OCI-LY1 (cell line): ENCODE results near the gene ITGB1BP2.

Experiments
- H2AFZ ChIP-seq: fragments of 200-600 bp; sonication (generic), shearing (Covaris generic); 2 replicates; pipeline ENCODE4 v1.6.0; 2014; ENCODE audit warnings: antibody characterized with exemption, mild to moderate bottlenecking, low read length
- H3F3A ChIP-seq: fragments of 200-600 bp; sonication (generic), shearing (Covaris generic); 2 replicates; pipeline ENCODE4 v1.6.0; 2014; ENCODE audit warnings: mild to moderate bottlenecking, antibody characterized with exemption, low read length, moderate library complexity; ENCODE audit not compliant: insufficient read depth
- H3K27ac ChIP-seq: fragments of 200-600 bp; sonication (generic); 2 replicates; pipeline ENCODE4 v1.5.1; 2014; ENCODE audit warnings: low read length, mixed run types, mild to moderate bottlenecking, low read depth; ENCODE audit not compliant: poor library complexity, severe bottlenecking
- H3K27me3 ChIP-seq: fragments of 200-600 bp; sonication (generic); 2 replicates; pipeline ENCODE4 v1.6.0; 2014; ENCODE audit warnings: antibody characterized with exemption, mild to moderate bottlenecking, low read length, moderate library complexity; ENCODE audit not compliant: insufficient read depth
- H3K36me3 ChIP-seq: fragments of 200-600 bp; sonication (generic); 2 replicates; pipeline ENCODE4 v1.6.1; 2014; ENCODE audit warnings: mild to moderate bottlenecking, antibody characterized with exemption, low read length, moderate library complexity, mixed read lengths; ENCODE audit not compliant: insufficient read depth
- H3K4me1 ChIP-seq: fragments of 200-600 bp; sonication (generic); 2 replicates; pipeline ENCODE4 v1.5.1; 2014; ENCODE audit warnings: mild to moderate bottlenecking, low read length, moderate library complexity; ENCODE audit not compliant: insufficient read depth, severe bottlenecking
- H3K4me2 ChIP-seq: fragments of 200-600 bp; sonication (generic), shearing (Covaris generic); 2 replicates; pipeline ENCODE4 v1.6.1; 2014; ENCODE audit warnings: low read length
- H3K4me3 ChIP-seq: fragments of 200-600 bp; sonication (generic); 2 replicates; pipeline ENCODE4 v1.5.1; 2014; ENCODE audit warnings: low read length, low read depth, mild to moderate bottlenecking, mixed read lengths; ENCODE audit not compliant: poor library complexity, severe bottlenecking
- H3K79me2 ChIP-seq: fragments of 200-600 bp; shearing (Covaris generic); 2 replicates; pipeline ENCODE4 v1.6.1; 2016; ENCODE audit warnings: mixed run types, low read length, mixed read lengths; ENCODE audit not compliant: insufficient read depth
- H3K9ac ChIP-seq: fragments of 200-600 bp; sonication (generic), shearing (Covaris generic); 2 replicates; pipeline ENCODE4 v1.6.1; 2014; ENCODE audit warnings: mild to moderate bottlenecking, low read length, mixed read lengths
- H3K9me2 ChIP-seq: fragments of 200-600 bp; sonication (generic), shearing (Covaris generic); 2 replicates; pipeline ENCODE4 v1.6.1; 2014; ENCODE audit warnings: low read depth, mild to moderate bottlenecking, low read length, mixed read lengths
- H3K9me3 ChIP-seq: fragments of 200-600 bp; shearing (Covaris generic); 2 replicates; pipeline ENCODE4 v1.6.1; 2014; ENCODE audit warnings: low read length, mixed read lengths
- H4K20me1 ChIP-seq: fragments of 200-600 bp; sonication (generic), shearing (Covaris generic); 2 replicates; pipeline ENCODE4 v1.6.0; 2016; ENCODE audit warnings: mild to moderate bottlenecking, low read length; ENCODE audit not compliant: insufficient read depth
- EZH2 ChIP-seq: fragments of 200-600 bp; sonication (generic), shearing (Covaris generic); IDR thresholded peaks from 2 replicates; pipeline ENCODE4 v1.8.0; 2017; ENCODE audit warnings: borderline replicate concordance, mixed run types, mild to moderate bottlenecking, antibody characterized with exemption, low read length, moderate library complexity, mixed read lengths
- TF ChIP-seq, protein P1 (sequence below): fragments of 200-600 bp; sonication (generic), shearing (Covaris generic); IDR thresholded peaks from 2 replicates; pipeline ENCODE4 v1.5.1; 2017; ENCODE audit warnings: mild to moderate bottlenecking, antibody characterized with exemption, low read length, moderate library complexity, mixed read lengths

ITGB1BP2 gene

DNA sequence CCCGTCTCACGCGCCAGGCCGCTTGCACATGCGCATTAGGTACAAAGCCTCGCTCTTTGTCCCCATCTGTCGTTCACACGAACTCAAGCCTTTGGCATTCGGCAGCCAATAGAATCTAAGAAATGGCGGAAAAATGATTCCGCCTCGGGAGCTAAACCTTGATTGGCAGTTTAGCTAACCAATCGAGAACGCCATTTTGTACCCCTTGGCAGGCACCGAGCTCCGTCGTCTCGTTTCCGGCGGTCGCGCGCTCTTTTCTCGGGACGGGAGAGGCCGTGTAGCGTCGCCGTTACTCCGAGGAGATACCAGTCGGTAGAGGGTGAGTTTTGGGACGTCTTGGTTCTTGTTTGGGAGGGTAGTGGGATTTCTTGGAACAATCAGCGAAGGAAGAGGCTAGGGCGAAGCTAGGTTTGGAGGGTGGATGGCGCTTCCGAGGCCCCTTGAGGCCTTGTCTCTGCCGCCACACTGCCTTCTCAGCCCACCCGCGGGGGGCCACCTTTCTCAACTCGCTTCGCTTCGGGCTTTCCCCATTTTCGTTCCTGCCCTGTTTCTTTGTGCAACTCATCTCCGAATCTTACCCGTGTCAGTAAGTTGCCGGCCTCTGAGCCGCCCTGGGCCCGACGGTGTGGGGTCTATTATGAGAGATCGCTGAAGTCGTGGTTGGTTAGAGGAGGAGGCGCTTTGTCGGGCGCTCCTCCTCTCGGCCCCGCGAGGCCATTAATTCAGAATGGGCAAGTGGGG is 18.0 kb upstream of the ITGB1BP2 start, which contains the start of gene NONO:
Gene NONO (plus strand): TSS at position 233 of the 741 bp plus-strand sequence. CDS start 7,003 bp downstream, outside the sequence.
- peak within 1 kb of the TSS; percentile 89 for H3K27ac ChIP-seq
- peak within 1 kb of the TSS; percentile 37; the same call in 1 of the 2 replicates for H2AFZ ChIP-seq
- peak within 1 kb of the TSS; percentile 100 for H3K9ac ChIP-seq
- H3K9me3 ChIP-seq = no peaks in the 10 kb centered on the region
- peak within 1 kb of the TSS; percentile 94 for H3K4me3 ChIP-seq
- H3K9me2 ChIP-seq = no peaks in the 10 kb centered on the region
- no peaks in the 10 kb centered on the region for H3K27me3 ChIP-seq
- H4K20me1 ChIP-seq = no peaks in the 10 kb centered on the region
- peaks cover 48% of the 10 kb centered on the region for H3K79me2 ChIP-seq
- H3K4me1 ChIP-seq = peaks cover 33% of the 10 kb centered on the region
- H3F3A ChIP-seq = no peaks in the 10 kb centered on the region
- peaks cover 33% of the 10 kb centered on the region for H3K36me3 ChIP-seq
- TF ChIP-seq, protein P1, sequence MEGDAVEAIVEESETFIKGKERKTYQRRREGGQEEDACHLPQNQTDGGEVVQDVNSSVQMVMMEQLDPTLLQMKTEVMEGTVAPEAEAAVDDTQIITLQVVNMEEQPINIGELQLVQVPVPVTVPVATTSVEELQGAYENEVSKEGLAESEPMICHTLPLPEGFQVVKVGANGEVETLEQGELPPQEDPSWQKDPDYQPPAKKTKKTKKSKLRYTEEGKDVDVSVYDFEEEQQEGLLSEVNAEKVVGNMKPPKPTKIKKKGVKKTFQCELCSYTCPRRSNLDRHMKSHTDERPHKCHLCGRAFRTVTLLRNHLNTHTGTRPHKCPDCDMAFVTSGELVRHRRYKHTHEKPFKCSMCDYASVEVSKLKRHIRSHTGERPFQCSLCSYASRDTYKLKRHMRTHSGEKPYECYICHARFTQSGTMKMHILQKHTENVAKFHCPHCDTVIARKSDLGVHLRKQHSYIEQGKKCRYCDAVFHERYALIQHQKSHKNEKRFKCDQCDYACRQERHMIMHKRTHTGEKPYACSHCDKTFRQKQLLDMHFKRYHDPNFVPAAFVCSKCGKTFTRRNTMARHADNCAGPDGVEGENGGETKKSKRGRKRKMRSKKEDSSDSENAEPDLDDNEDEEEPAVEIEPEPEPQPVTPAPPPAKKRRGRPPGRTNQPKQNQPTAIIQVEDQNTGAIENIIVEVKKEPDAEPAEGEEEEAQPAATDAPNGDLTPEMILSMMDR = no peak; the same call in 1 of the 2 replicates
- no peak for TF ChIP-seq EZH2
- peak within 1 kb of the TSS; percentile 87 for H3K4me2 ChIP-seq

DNA sequence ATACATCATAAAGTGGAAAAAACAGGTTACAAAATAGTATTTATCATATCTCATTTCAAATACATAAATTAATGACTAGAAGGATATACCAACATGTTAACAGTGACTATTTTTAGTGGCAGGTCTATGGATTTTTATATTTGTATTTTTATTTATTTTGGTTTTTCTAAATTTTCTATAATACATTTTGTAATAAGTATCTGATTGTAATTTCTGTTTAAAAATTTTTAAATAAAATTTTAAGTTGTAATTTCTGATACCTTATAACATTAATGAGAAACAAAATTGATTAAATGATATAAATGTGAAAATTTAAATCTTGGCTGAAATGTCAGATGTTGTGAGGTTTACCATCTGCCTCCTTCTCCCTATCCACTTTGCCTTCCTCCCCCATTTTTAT is 15.6 kb upstream of the ITGB1BP2 start:
- Histone ChIP-seq H3K79me2 (peaks cover 53% of the 10 kb centered on the region), H4K20me1 (no peaks in the 10 kb centered on the region), H2AFZ (no peak overlapping the region), H3K27ac (no peak overlapping the region), H3K4me1 (peaks cover 33% of the 10 kb centered on the region), H3K4me3 (peak overlapping the region; percentile 94), H3K4me2 (peak overlapping the region; percentile 87), H3F3A (no peaks in the 10 kb centered on the region), H3K9me3 (no peaks in the 10 kb centered on the region), H3K27me3 (no peaks in the 10 kb centered on the region), H3K36me3 (peaks cover 52% of the 10 kb centered on the region), H3K9me2 (no peaks in the 10 kb centered on the region), H3K9ac (peak overlapping the region; percentile 100)
- TF ChIP-seq EZH2 = no peak
- TF ChIP-seq, protein P1 = no peak

DNA sequence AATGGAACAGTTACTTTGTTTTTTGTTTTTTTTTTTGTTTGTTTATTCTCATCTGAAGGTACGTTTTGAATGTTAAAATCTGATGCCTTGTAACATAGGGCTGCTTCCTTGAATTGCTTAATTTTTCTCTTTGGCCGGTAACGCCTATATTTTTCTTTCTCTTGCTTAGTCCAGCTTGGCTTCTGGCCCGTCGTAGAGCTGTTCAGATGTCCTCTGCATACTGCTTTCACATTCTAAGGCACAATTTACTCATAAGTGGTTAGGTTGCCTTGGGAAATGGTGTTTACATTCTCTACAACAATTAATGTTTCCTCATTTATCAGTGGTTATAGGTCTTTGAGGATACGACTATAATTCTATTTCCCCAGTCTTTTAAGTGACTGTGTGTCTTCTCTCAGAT is 10.2 kb upstream of the ITGB1BP2 start:
- H3K36me3 ChIP-seq = peaks cover 76% of the 10 kb centered on the region
- H3K79me2 ChIP-seq = peaks cover 25% of the 10 kb centered on the region
- H3F3A ChIP-seq = no peaks in the 10 kb centered on the region
- no peak overlapping the region for H3K27ac ChIP-seq
- H2AFZ ChIP-seq = no peak overlapping the region
- peaks cover 10% of the 10 kb centered on the region for H3K4me1 ChIP-seq
- no peaks in the 10 kb centered on the region for H3K27me3 ChIP-seq
- H3K9me3 ChIP-seq = no peaks in the 10 kb centered on the region
- TF ChIP-seq, protein P1 = no peak
- TF ChIP-seq EZH2 = no peak
- H4K20me1 ChIP-seq = no peaks in the 10 kb centered on the region
- H3K4me2 ChIP-seq = no peak overlapping the region
- H3K9ac ChIP-seq = no peak overlapping the region
- no peak overlapping the region for H3K4me3 ChIP-seq
- no peaks in the 10 kb centered on the region for H3K9me2 ChIP-seq
